CD4-positive, alpha-beta T cell treated with Interleukin-17A for 4 hours (primary cell): ENCODE data around the gene SORL1.

Source experiments
- DNase-seq: peaks from one replicate; pipeline ENCODE4 v3.0.0-alpha.2; 2020; ENCODE audit warnings: mixed read lengths

Gene SORL1

GRCh38 chr11:121665206-121665838 lies 213.2 kb downstream of the SORL1 start:
- no peak for DNase-seq

- no peak for DNase-seq
Measured at GRCh38 chr11:121667836-121668235, 215.7 kb downstream of the SORL1 start.

- no peak for DNase-seq
Measured at GRCh38 chr11:121669422-121669821, 217.3 kb downstream of the SORL1 start.

GRCh38 chr11:121670266-121670665 lies 218.2 kb downstream of the SORL1 start:
- DNase-seq: no peak

GRCh38 chr11:121670805-121671282 lies 218.7 kb downstream of the SORL1 start:
- DNase-seq: no peak

- no peak for DNase-seq
Measured at GRCh38 chr11:121671283-121672168, 219.4 kb downstream of the SORL1 start.

GRCh38 chr11:121672630-121673487 lies 220.7 kb downstream of the SORL1 start:
- no peak for DNase-seq

- DNase-seq: no peak
Measured at GRCh38 chr11:121681550-121682268, 229.6 kb downstream of the SORL1 start.
